ENCODE measurements around the gene SLC4A4.

The SLC4A4 gene

GRCh38 chr4:71400810-71401209, 62.0 kb downstream of the SLC4A4 start:
- Histone ChIP-seq H3K4me1 (ENCODE audit: control insufficient read depth, insufficient read depth, low read length) (no peaks in the 10 kb centered on the region), H3K36me3 (ENCODE audit: control insufficient read depth in 2 of 2, insufficient read depth in 1 of 2, low read length in 2 of 2) (no peaks in the 10 kb centered on the region), H3K9me3 (ENCODE audit: control insufficient read depth, insufficient read depth, low read depth, low read length) (no peaks in the 10 kb centered on the region), H3K27ac (ENCODE audit: extremely low read depth, low read depth, low read length) (no peak overlapping the region), H3K4me3 (ENCODE audit: low read depth, low read length) (no peak overlapping the region)
- ChIA-PET POLR2A (no interaction called here), CTCF (interaction anchor here (0.6 kb wide), 1 partner anchor 281 kb away, joined by 3 read pairs; no protein-coding TSS in a partner anchor)
- TF ChIP-seq ZBTB21 (tag by site-specific recombination; IDR thresholded peaks at IDR 0.05): no peak
- no peak for TF ChIP-seq ZIC2 (tag by site-specific recombination; IDR thresholded peaks at IDR 0.05)
- no peak for TF ChIP-seq ZNF416 (tag by site-specific recombination; IDR thresholded peaks at IDR 0.05)
- no peak for TF ChIP-seq ZNF555 (tag by site-specific recombination; conservative IDR thresholded peaks at IDR 0.05)
- TF ChIP-seq KLF7 (tag by site-specific recombination; IDR thresholded peaks at IDR 0.05; ENCODE audit: borderline replicate concordance): no peak

GRCh38 chr4:71402616-71403015, 63.8 kb downstream of the SLC4A4 start:
- TF ChIP-seq ZEB2 (tag by site-specific recombination; IDR thresholded peaks at IDR 0.05) (no peak), ZNF391 (tag by site-specific recombination; IDR thresholded peaks at IDR 0.05; ENCODE audit: borderline replicate concordance, low read depth) (no peak), ZNF433 (tag by site-specific recombination; IDR thresholded peaks at IDR 0.05; ENCODE audit: low read depth) (no peak), ZNF394 (tag by site-specific recombination; IDR thresholded peaks at IDR 0.05; ENCODE audit: borderline replicate concordance) (no peak), ZNF48 (tag by site-specific recombination; IDR thresholded peaks at IDR 0.05) (no peak), ZNF174 (tag by site-specific recombination; IDR thresholded peaks at IDR 0.05) (no peak), KLF7 (tag by site-specific recombination; IDR thresholded peaks at IDR 0.05; ENCODE audit: borderline replicate concordance) (no peak), ZNF10 (tag by site-specific recombination; IDR thresholded peaks at IDR 0.05) (no peak), PRDM1 (tag by site-specific recombination; IDR thresholded peaks at IDR 0.05) (no peak), ZBTB8A (tag by site-specific recombination; IDR thresholded peaks at IDR 0.05) (no peak), ZNF510 (tag by site-specific recombination; IDR thresholded peaks at IDR 0.05; ENCODE audit: insufficient replicate concordance) (no peak), PBX3 (CRISPR knock-in tag; IDR thresholded peaks at IDR 0.05) (no peak), SALL2 (tag by site-specific recombination; IDR thresholded peaks at IDR 0.05; ENCODE audit: borderline replicate concordance) (no peak)
- TF ChIP-seq, protein P1, sequence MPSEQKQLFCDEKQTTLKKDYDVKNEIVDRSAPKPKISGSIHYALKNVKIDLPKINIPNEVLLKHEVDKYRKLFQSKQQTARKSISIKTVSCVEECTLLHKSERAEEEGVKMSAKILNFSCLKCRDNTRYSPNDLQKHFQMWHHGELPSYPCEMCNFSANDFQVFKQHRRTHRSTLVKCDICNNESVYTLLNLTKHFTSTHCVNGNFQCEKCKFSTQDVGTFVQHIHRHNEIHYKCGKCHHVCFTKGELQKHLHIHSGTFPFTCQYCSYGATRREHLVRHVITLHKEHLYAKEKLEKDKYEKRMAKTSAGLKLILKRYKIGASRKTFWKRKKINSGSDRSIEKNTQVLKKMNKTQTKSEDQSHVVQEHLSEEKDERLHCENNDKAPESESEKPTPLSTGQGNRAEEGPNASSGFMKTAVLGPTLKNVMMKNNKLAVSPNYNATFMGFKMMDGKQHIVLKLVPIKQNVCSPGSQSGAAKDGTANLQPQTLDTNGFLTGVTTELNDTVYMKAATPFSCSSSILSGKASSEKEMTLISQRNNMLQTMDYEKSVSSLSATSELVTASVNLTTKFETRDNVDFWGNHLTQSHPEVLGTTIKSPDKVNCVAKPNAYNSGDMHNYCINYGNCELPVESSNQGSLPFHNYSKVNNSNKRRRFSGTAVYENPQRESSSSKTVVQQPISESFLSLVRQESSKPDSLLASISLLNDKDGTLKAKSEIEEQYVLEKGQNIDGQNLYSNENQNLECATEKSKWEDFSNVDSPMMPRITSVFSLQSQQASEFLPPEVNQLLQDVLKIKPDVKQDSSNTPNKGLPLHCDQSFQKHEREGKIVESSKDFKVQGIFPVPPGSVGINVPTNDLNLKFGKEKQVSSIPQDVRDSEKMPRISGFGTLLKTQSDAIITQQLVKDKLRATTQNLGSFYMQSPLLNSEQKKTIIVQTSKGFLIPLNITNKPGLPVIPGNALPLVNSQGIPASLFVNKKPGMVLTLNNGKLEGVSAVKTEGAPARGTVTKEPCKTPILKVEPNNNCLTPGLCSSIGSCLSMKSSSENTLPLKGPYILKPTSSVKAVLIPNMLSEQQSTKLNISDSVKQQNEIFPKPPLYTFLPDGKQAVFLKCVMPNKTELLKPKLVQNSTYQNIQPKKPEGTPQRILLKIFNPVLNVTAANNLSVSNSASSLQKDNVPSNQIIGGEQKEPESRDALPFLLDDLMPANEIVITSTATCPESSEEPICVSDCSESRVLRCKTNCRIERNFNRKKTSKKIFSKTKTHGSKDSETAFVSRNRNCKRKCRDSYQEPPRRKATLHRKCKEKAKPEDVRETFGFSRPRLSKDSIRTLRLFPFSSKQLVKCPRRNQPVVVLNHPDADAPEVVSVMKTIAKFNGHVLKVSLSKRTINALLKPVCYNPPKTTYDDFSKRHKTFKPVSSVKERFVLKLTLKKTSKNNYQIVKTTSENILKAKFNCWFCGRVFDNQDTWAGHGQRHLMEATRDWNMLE (tag by site-specific recombination; conservative IDR thresholded peaks at IDR 0.05; ENCODE audit: low read depth): no peak
- TF ChIP-seq, protein P2, sequence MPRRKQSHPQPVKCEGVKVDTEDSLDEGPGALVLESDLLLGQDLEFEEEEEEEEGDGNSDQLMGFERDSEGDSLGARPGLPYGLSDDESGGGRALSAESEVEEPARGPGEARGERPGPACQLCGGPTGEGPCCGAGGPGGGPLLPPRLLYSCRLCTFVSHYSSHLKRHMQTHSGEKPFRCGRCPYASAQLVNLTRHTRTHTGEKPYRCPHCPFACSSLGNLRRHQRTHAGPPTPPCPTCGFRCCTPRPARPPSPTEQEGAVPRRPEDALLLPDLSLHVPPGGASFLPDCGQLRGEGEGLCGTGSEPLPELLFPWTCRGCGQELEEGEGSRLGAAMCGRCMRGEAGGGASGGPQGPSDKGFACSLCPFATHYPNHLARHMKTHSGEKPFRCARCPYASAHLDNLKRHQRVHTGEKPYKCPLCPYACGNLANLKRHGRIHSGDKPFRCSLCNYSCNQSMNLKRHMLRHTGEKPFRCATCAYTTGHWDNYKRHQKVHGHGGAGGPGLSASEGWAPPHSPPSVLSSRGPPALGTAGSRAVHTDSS (tag by site-specific recombination; IDR thresholded peaks at IDR 0.05): no peak
- CTCF ChIA-PET: no interaction called here
- no peaks in the 10 kb centered on the region for H3K36me3 ChIP-seq (ENCODE audit: control insufficient read depth in 2 of 2, insufficient read depth in 1 of 2, low read length in 2 of 2)
- POLR2A ChIA-PET: no interaction called here
- no peak overlapping the region for H3K27ac ChIP-seq (ENCODE audit: extremely low read depth, low read depth, low read length)
- no peak overlapping the region for H3K4me3 ChIP-seq (ENCODE audit: low read depth, low read length)
- H3K9me3 ChIP-seq (ENCODE audit: control insufficient read depth, insufficient read depth, low read depth, low read length): no peaks in the 10 kb centered on the region
- H3K4me1 ChIP-seq (ENCODE audit: control insufficient read depth, insufficient read depth, low read length): no peaks in the 10 kb centered on the region

Data from HEK293 (cell line).